K562 (cell line): ENCODE data around the gene ATRNL1.

Source experiments
- CTCF ChIP-seq, 3 experiments: IDR thresholded peaks in 2 of 3; conservative IDR thresholded peaks in 1 of 3; 2 replicates each; pipeline ENCODE4 v1.5.1; 2011 to 2012; ENCODE audit warnings: low read length in 3 of 3, mild to moderate bottlenecking in 3 of 3, control low read depth in 2 of 3, improper control_type of control experiment in 1 of 3, inconsistent platforms in 1 of 3, low read depth in 1 of 3, mixed read lengths in 1 of 3, moderate library complexity in 1 of 3; ENCODE audit not compliant: insufficient read depth in 2 of 3
- ELF1 ChIP-seq: fragments of 200-800 bp; sonication (Bioruptor generic); IDR thresholded peaks from 2 replicates; pipeline ENCODE4 v1.6.1; 2016; ENCODE audit warnings: missing genetic modification characterization, missing compliant biosample characterization
- MITF ChIP-seq: IDR thresholded peaks from 2 replicates; pipeline ENCODE4 v1.6.1; 2014; ENCODE audit warnings: antibody characterized with exemption
- PHTF2 ChIP-seq: fragments of 250-450 bp; sonication (Bioruptor Pico); IDR thresholded peaks from 2 replicates; pipeline ENCODE4 v1.5.0; 2021; ENCODE audit warnings: mild to moderate bottlenecking
- RBBP5 ChIP-seq: fragments of 200-600 bp; sonication (generic); IDR thresholded peaks from 2 replicates; pipeline ENCODE4 v1.6.1; 2012; ENCODE audit warnings: borderline replicate concordance, mild to moderate bottlenecking, low read length, control low read depth, inconsistent platforms; ENCODE audit not compliant: insufficient read depth, poor library complexity, severe bottlenecking
- ZBTB40 ChIP-seq, 2 experiments: fragments of 450-650 bp in 1 of 2; sonication (generic) in 1 of 2; formaldehyde crosslinking in 1 of 2; IDR thresholded peaks; 2 replicates each; pipeline versions ENCODE4 v1.7.1 to v1.9.0; 2016 to 2022; ENCODE audit warnings: inconsistent platforms in 1 of 2, mild to moderate bottlenecking in 1 of 2, missing genetic modification reagents in 1 of 2
- ZNF133 ChIP-seq: fragments of 250-450 bp; sonication (Bioruptor Pico); IDR thresholded peaks from 2 replicates; pipeline ENCODE4 v1.4.0; 2020; ENCODE audit warnings: mild to moderate bottlenecking

GRCh38 chr10:115818012-115818411, 724.8 kb downstream of the ATRNL1 start:
- no peak for TF ChIP-seq CTCF (IDR thresholded peaks at IDR 0.05 in 2 of 3, conservative IDR thresholded peaks at IDR 0.05 in 1 of 3; ENCODE audit: insufficient read depth in 2 of 3, low read depth in 1 of 3, low read length in 3 of 3)
- TF ChIP-seq ELF1 (tag): no peak
- no peak for TF ChIP-seq MITF
- TF ChIP-seq RBBP5: no peak
- TF ChIP-seq PHTF2 (CRISPR knock-in tag): no peak
- no peak for TF ChIP-seq ZNF133 (CRISPR knock-in tag)
- no peak for TF ChIP-seq ZBTB40 (IDR thresholded peaks at IDR 0.05)
- TF ChIP-seq ZBTB40 (CRISPR knock-in tag; IDR thresholded peaks at IDR 0.05): no peak
